Measurements from ENCODE around the gene TOMM6.

DNA sequence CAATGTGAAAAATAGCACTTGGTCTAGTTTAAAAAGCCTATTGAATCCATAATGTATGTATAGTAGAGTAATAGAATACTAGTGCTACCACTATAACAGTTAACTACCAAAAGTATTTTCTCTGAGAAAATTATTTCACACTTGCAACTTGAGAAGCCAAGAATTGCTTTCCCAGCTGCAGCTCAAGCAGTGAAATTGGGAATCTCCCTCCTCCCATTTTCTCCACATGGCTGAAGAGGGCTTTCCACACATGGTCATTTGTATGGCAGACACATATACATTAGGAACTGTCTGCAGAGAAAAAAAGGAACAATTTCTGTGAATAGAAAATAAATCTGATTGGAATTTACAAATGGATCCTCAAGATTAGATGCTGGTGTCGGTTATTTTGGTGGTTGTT is 34.5 kb downstream of the TOMM6 start:
- TF ChIP-seq POLR2AphosphoS5 (IDR thresholded peaks at IDR 0.05; ENCODE audit: low read depth, low read length) (no peak), RFX5 (IDR thresholded peaks at IDR 0.05; ENCODE audit: low read length) (no peak), SIN3A (IDR thresholded peaks at IDR 0.05; ENCODE audit: borderline replicate concordance, low read depth, low read length) (no peak), EZH2phosphoT487 (IDR thresholded peaks at IDR 0.05; ENCODE audit: borderline replicate concordance, low read depth) (no peak)
- TF ChIP-seq, protein P1, sequence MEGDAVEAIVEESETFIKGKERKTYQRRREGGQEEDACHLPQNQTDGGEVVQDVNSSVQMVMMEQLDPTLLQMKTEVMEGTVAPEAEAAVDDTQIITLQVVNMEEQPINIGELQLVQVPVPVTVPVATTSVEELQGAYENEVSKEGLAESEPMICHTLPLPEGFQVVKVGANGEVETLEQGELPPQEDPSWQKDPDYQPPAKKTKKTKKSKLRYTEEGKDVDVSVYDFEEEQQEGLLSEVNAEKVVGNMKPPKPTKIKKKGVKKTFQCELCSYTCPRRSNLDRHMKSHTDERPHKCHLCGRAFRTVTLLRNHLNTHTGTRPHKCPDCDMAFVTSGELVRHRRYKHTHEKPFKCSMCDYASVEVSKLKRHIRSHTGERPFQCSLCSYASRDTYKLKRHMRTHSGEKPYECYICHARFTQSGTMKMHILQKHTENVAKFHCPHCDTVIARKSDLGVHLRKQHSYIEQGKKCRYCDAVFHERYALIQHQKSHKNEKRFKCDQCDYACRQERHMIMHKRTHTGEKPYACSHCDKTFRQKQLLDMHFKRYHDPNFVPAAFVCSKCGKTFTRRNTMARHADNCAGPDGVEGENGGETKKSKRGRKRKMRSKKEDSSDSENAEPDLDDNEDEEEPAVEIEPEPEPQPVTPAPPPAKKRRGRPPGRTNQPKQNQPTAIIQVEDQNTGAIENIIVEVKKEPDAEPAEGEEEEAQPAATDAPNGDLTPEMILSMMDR (IDR thresholded peaks at IDR 0.05) = no peak
- TF ChIP-seq, protein P2, sequence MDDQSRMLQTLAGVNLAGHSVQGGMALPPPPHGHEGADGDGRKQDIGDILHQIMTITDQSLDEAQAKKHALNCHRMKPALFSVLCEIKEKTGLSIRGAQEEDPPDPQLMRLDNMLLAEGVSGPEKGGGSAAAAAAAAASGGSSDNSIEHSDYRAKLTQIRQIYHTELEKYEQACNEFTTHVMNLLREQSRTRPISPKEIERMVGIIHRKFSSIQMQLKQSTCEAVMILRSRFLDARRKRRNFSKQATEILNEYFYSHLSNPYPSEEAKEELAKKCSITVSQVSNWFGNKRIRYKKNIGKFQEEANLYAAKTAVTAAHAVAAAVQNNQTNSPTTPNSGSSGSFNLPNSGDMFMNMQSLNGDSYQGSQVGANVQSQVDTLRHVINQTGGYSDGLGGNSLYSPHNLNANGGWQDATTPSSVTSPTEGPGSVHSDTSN (IDR thresholded peaks at IDR 0.05) = no peak

Measured in SK-N-SH (cell line).